GM18502 (cell line): Measurements from ENCODE around the gene TCEANC2.
"Not testable (repeated sequence)": the region's sequence is repeated elsewhere in the genome, so short reads cannot be mapped to it uniquely, and the experiment has no call there.

Experiments
- ATAC-seq: cut with Tn5 transposase; IDR thresholded peaks from one replicate; pipeline ENCODE4 v1.9.1; 2021; ENCODE audit warnings: mild to moderate bottlenecking; ENCODE audit not compliant: unreplicated experiment, poor library complexity

The TCEANC2 gene

DNA sequence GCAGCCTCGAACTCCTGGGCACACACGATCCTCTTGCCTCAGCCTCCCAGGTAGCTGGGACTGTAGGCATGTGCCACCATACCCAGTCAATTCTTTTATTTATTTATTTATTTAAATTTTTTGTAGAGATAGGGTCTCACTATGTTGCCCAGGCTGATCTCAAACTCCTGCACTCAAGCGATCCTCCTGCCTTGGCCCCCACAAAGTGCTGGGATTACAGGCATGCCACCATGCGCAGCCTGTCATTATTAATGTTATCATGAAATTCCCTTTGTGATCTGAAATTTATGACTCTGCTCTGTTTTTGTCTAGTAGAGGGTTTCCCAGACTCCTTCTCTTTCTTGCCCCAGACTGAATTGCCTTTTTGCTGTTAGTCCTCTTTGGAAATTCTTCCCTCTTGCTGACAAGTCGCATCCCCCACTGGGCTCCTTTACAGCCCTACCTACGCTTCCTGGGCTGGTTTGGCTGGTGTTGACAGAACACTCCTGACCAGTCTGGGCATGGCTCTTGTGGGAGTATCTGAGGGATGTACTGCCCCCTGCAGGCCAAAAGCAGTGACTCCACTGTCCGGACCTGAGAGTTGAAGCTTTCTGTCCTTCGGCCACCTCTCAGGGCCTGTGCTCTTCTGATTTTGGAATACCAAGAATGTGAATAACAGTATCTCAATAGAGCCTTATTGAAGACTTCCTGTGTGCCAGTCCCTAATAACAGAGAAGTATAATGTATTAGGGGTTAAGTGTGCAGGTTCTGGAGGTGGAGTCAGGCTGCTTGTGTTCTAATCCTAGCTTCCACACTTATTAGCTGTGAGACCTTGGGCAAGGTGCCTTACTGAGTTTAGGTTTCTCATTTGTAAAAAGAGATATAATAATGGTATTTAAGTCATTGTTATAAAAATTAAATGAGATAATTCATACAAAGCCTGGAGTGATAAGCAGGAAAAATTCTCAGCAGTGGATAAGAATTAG, 28.2 kb downstream of the TCEANC2 start:
- ATAC-seq: peak; percentile 77

DNA sequence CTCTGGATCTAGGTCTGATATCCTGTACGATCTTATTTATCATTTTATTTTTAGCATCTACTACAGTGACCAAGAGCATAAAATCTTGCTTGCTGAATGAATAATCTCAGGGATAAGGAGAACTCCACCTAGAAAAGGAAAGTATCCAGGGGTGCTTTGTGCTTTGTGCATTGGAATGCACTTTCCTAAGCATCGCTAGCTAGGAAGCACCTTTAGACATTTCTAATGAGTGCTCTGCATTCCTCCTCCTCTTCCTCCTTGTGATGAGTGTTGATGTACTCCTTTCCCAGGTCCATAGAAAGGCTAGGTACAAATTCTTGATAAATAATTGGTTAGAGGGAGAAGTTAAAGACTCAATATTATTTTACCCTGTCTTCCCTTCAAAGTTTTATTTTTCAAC, 31.4 kb downstream of the TCEANC2 start:
- no peak for ATAC-seq

DNA sequence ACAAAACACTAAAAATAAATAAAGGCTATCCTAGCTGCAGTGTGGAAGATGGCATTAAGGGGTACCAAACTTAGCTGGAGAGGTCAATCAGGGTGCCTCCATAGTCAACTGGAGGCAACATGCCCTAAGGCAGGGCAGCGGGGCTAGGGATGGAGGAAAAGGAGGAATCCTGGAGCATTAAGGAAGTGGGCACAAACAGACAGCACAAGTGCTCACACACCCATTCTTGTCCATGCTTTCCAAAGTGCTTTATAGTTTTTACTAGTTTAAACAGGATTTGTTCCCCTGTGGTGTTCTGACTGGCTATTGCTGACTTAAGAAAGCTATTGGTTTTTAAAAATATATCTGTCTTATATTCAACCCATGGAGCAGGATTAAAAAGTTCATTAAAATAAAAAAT, 33.3 kb downstream of the TCEANC2 start:
- no peak for ATAC-seq

DNA sequence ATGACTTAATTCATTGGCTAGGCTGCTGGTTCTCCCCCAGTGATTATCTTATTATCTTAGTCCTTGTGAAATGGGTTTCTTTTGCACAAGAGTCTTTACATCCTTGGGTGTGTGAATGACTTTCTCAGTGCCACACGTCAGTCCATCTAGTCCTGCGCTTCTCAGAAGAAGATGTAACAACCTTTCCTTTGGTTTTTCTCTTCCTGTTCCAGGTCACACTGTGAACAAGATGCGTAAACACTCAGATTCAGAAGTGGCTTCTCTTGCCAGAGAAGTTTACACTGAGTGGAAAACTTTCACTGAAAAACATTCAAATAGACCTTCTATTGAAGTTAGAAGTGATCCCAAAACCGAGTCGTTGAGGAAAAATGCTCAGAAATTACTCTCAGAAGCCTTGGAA, 35.0 kb downstream of the TCEANC2 start:
- no peak for ATAC-seq

DNA sequence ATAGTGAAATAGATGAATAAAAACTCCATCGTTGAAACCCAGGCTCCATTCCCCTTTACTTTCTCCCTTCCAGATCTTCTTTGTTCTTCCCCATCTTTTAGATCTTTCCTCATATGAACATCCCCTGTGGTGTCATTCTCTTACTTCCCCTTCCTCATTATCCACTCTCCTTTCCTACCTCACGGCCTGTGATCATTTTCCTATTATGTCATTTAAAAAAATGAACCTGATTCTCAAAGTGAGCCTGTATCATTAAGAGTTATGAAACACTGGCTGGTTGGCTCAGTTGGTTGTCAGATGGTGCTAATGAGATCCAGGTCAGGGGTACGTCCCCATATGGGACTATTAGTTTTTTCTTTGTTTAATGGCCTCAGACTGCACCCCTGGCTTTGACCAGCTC, 38.3 kb downstream of the TCEANC2 start:
- ATAC-seq: no peak

DNA sequence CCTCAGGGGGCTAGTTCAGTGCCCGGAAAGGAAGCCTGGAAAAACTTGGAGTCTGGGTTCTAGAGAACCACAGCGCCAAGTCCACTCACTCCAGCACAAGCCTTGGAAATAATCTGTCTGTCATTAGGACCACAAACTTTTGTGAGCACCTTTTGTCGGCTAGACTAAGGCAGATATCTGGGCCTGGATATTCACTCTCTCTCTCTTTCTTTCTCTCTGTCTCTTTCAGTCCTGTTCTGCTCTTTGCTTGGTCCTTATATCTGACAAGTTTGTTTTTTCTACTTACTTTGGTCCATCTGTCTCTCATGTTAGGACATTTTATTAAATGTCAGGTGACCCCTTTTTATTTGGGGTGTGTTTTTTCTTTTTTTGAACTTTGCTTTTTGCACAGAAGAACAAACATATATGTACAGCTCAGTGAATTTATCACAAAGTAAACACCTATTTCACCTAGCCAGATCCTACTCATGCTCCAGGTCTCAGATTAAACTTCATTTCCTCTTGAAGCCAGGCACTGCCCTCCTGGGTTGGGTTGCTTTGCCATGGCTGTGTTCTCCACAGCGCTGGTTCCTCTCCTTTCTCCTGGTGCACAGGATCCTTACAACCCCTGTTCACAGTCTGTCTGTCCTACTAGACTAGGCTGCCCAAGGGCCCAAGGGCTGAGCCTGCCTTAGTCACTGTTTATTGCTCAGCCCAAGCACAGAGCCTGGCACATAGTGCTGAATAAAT, 40.8 kb downstream of the TCEANC2 start:
- no peak for ATAC-seq

DNA sequence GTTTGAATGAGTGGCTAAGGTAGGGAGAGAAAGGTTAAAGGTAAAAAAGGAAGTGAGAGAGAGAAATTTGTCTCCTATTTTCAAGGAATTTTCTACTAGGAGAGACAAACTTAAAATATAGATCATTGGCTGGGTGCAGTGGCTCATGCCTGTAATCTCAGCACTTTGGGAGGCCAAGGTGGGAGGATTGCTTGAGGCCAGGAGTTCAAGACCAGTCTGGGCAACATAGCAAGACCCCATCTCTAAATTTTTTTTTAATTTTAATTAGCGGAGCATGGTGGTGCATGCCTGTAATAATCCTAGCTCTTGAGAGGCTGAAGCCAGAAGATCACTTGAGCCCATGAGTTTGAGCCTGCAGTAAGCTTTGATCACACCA, 41.3 kb downstream of the TCEANC2 start:
- not testable (repeated sequence) for ATAC-seq

DNA sequence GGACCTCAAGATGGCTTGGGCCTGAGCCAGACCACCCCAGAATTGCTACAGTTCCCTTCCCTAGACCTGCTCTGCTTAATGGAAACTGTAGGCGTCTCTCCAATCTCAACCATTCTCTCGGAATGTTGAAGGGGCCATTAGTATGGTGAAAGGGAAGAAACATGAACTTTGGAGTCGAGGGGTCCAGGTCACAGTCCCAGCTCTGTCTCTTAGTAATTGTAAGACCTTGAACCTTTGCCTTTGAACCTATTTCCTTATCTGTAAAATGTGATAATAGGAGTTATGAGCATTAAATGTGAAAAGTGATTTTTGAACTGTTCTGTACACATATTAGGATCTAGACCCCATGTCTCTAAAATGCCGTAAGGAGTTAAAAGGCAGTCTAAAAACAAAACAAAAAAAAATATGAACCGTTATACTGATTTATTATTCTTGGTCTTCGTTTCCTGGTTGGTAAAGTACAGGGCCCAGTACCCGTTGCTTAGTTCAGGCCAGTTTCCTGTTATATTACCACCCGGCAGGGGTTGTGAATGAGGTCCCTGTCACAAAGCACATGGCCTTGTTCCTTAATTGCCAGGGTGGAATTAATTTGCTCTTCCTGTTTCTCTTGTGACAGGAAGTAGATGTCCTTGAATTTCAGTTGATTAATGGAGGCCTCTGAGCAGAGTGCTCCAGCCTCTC, 42.3 kb downstream of the TCEANC2 start:
- ATAC-seq: no peak

DNA sequence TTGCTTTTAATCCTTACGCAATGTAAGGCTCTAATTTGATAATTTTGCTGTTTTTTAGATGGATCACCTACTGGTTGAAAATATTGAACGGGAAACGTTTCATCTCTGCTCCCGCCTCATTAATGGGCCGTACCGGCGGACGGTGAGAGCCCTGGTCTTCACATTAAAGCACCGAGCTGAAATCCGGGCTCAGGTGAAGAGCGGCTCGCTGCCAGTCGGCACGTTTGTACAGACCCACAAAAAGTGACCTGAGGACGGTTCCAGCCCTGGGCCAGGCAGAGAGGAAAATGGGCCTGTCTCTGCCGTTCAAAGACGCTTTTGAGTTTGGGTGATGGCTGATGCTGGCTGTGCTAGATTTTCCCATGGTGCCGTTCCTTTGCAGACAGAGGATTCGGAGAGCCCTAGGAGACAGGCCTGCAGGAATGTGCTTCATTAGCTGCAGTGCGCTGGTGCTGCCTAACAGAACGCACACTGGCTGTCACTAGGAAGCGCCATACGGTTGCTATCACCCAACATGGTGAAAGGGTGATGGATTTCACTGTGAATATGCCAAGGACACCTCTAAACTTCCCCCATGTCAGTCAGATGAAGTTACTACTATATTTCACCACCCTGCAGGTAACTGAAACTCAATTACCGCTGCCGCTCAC, 42.9 kb downstream of the TCEANC2 start:
- ATAC-seq: no peak

DNA sequence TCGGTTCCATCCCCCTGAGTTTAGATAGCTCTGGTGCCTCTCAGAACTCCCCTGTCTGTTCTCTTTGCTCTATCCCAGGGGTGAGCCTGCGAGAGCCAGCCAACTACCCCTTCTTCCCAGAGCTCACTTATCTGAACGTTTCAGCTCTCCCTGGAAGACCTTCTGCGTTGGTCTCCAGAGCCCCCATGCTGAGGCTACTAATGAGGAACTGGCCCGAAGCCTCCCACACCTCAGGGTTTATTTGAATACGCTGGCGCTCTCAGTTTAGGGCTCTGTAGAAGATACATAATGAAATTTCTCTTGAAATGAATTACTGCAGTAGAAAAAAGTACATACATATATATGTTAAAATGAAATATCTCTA, 43.5 kb downstream of the TCEANC2 start:
- ATAC-seq: no peak

DNA sequence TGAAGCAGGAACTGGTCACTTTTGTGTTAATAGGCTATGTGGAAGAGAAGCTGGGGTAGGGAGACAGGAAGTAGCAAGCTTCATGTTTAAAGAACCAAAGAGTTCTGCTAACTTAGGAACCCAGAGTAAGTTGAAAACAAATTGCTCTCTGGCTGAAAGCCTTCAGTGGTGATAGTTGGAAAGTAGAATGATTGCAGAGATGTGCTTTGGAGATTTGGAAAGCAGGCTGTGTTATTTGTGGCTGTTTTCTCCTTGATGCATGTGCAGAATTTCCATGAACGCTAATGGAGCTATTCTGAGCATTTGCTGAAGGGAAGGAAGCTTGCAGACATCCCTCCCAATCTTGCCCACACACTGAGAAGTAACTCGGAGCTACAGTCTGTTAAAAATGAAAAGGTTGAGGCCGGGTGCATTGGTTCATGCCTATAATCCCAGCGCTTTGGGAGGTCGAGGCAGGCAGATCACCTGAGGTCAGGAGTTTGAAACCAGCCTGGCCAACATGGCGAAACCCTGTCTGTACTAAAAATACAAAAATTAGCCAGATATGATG, 45.7 kb downstream of the TCEANC2 start:
- no peak for ATAC-seq

DNA sequence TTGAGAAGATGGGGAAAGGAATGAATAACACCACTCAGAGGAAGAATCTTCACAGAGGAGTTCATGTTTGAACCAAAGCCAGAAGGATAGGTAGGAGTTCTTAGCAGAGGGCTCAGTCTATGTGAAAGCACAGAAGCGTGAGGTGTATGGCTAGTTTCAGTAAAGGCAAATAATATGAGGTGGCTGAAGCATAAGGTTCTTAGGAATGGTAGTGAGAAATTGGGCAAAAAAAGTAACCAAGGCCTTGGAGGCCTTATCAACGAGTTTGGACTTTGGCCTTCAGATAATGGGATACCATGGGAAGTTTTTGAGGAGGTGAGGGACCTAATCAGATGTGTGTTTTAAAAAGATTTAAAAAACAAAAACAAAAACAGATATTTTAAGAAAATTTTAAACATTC, 47.1 kb downstream of the TCEANC2 start:
- ATAC-seq: no peak

DNA sequence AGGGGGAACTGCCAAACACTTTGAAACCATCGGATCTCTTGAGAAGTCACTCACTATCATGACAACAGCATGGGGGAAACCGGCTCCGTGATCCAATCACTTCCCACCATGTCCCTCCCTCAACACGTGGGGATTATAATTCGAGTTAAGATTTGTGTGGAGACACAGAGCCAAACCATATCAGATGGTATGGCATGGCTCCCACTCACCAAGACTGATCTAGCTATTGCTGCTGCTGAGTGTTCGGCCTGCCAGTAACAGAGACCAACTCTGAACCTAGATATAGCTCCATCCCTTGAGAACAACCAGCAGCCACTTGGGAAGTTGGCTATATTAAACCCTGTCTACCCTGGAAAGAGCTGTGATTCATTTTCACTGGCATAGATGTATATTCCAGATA, 50.0 kb downstream of the TCEANC2 start:
- no peak for ATAC-seq

DNA sequence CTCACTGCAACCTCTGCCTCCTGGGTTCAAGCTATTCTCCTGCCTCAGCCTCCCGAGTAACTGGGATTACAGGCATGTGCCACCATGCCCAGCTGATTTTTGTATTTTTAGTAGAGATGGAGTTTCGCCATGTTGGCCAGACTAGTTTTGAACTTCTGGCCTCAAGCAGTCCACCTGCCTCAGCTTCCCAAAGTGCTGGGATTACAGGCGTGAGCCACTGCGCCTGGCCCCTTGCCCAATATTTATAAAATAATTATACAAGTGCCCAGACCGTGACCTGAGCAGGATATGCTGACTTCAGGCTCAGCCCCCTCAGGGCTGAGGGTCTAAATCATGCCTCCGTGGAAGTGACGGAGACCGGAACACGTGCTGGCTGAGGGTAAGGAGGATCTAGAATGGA, 51.2 kb downstream of the TCEANC2 start:
- not testable (repeated sequence) for ATAC-seq

DNA sequence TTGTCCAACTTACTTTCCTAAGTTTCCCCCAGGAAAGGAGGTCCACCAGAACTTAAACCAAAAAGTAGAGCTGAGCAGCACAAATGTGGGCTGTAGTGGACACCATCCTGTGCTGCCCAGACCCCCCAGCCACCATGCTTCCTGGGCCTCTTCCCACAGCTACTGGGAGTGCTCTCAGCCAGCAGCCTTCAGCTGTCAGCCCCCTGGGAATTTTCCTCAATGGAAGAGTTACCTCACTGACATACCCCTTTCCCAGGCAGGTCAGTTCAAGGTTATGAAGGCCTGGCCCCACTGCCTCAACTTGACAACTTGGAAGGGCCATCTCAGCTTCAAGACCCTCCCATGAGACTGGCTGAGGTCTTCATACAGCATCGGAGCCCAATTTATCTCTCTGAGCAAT, 51.7 kb downstream of the TCEANC2 start:
- ATAC-seq: no peak

DNA sequence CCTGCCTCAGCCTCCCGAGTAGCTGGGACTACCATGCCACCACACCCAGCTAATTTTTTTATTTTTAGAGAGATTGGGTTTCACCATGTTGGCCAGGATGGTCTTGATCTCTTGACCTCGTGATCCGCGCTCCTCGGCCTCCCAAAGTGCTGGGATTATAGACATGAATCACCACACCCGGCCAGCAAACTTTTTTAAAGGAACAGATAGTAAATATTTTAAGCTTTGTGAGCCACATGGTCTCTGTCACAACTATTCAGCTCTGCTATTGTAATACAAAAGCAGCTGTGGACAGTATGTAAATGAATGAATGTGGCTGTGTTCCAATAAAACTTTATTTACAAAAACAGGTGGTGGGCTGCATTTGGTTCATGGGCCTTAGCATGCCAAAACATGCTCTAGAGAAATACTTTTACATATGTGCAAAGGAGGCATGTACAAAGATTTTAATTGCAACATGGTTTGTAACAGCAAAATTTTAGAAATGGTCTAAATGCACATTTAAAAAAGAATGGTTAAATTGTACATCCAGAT, 52.4 kb downstream of the TCEANC2 start:
- ATAC-seq: no peak

DNA sequence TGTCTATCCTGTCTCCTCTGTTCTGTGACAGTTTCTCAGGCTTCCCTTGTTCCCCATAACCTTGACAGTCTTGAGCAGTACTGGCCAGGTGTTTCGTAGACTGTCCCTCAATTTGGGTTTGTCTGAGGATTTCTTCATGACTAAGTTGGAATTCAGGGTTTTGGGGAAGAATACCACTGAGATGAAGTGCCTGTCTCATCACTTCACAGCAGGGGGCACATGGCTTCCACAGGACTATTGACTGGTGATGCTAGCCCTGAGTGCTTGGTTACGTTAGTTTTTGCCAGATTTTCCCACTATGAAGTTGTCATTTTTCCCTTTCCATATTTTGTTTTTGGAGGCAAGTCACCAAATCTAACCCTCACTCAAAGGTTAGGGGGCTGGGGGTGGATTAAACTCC, 53.7 kb downstream of the TCEANC2 start:
- no peak for ATAC-seq

DNA sequence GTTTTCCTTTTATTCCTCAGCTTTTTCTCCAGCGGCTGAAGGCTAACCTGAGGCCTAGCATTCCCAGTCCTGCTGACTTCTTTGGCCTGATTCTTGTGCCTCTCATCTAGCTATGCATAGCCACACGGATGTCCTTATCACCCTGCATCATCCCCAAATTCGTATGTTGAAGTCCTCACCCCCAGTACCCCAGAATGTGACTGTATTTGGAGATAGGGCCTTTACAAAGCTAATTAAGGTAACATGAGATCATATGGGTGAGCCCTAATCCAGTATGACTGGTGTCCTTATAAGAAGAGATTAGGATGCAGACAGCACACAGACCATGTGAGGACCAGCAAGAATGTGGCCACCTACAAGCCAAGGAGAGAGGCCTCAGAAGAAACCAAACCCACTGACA, 54.7 kb downstream of the TCEANC2 start:
- ATAC-seq: no peak

DNA sequence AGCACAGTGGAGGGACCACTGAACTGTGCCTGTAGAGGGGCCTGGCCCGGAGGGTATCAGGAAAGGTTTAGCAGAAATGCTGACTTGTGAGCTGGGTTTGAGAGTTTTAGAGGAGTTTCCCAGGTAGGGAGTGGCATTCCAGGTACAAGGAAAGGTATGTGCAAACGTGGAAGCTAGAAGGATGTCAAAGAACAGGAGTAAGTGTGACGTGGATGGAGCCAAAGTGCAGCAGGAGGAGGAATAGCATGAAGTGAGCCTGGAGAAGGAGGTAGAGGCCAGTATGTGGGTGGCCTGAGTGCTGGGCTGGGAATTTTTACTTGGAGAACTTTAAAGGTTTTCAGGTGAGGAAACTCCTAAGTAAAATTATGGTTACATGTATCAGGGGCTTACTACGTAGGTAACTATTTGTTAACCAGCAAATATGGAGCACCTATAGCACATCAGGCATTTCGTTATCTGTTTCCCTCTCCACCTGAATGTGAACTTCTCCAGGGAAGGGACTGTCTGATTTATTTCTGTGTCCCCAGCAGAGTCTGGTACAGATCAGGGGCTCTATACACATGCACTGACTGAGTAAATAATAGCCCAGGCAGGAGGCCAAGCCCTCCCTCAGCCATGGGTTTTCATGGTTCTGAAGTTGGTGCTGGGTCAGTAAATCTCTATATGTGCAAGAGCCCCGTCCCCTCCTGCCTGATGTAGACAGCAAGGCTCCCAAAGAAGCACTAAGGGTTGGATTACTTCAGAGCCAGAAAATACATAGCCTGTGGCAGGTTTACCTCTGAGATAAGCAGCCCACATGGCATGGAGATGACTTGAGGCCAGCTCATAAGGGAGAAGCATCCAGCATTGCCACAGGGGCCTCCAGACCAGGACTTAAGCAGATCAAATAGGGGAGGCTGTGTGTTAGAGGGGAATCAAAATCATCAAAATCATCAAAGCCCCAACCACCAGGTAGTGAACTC, 56.0 kb downstream of the TCEANC2 start:
- no peak for ATAC-seq
